T47D (cell line): ENCODE data around the gene FASTK.
A peak's percentile ranks its signal among the peaks of the same experiment; 100 is the strongest.

Experiments used
- DNase-seq, 2 experiments: peaks; one replicate each; pipeline versions ENCODE4 v3.0.0 to v3.0.0-alpha.2; 2011 to 2012; ENCODE audit warnings: low read depth in 1 of 2, low spot score in 1 of 2
- JUND ChIP-seq: IDR thresholded peaks from 2 replicates; pipeline ENCODE4 v1.6.1; 2012; ENCODE audit warnings: low read depth
- in situ Hi-C: cut with HindIII; loops from 2 replicates; pipeline ENCODE4 v1.10.0; 2016; ENCODE audit warnings: low sequenced_read_pairs, low pct_unique_long_range_greater_than_20kb

The FASTK gene, protein sequence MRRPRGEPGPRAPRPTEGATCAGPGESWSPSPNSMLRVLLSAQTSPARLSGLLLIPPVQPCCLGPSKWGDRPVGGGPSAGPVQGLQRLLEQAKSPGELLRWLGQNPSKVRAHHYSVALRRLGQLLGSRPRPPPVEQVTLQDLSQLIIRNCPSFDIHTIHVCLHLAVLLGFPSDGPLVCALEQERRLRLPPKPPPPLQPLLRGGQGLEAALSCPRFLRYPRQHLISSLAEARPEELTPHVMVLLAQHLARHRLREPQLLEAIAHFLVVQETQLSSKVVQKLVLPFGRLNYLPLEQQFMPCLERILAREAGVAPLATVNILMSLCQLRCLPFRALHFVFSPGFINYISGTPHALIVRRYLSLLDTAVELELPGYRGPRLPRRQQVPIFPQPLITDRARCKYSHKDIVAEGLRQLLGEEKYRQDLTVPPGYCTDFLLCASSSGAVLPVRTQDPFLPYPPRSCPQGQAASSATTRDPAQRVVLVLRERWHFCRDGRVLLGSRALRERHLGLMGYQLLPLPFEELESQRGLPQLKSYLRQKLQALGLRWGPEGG

DNA sequence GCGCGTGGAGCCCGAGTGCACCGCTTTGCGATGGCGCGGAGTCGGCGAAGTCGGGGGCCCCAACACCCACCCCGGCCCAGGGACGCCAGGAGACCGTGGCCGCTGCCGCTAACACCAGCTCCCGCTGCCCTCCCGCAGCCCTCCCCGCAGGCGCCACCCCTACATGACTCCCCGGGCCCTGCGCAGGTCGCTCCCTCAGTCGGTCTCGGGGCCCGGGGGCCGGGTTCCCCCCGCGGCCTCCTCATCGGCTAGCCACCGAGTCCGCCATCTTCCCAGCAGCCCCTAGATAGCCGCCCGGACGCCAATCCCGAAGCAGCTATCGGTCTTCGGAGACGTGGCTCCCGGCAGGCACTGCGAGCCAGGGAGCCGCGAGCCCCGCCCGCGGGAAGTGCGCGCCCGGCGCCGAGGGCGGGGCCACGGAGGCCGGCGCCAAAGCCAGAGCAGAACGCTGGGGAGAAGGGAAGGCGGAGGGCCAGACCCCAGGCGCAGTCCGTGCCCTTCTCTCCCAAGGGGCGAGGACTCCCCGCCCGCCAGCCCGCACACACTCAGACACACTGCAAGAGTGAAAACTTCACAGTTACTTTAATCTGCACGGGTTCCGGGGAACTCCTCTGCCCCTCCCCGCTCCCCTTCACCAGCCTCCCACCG, at the start of gene FASTK:
FASTK (minus strand) TSS at position 288 of the 648 bp plus-strand sequence; CDS start at position 245, 43 bp downstream.
- DNase-seq = peak; percentile 89 to 90
- no peak for TF ChIP-seq JUND
- in situ Hi-C loops = no loop called here

GRCh38 chr7:151129960-151130591, 49.5 kb upstream of the FASTK start:
- no peak for TF ChIP-seq JUND
- no peak for DNase-seq
- in situ Hi-C loops = no loop called here

DNA sequence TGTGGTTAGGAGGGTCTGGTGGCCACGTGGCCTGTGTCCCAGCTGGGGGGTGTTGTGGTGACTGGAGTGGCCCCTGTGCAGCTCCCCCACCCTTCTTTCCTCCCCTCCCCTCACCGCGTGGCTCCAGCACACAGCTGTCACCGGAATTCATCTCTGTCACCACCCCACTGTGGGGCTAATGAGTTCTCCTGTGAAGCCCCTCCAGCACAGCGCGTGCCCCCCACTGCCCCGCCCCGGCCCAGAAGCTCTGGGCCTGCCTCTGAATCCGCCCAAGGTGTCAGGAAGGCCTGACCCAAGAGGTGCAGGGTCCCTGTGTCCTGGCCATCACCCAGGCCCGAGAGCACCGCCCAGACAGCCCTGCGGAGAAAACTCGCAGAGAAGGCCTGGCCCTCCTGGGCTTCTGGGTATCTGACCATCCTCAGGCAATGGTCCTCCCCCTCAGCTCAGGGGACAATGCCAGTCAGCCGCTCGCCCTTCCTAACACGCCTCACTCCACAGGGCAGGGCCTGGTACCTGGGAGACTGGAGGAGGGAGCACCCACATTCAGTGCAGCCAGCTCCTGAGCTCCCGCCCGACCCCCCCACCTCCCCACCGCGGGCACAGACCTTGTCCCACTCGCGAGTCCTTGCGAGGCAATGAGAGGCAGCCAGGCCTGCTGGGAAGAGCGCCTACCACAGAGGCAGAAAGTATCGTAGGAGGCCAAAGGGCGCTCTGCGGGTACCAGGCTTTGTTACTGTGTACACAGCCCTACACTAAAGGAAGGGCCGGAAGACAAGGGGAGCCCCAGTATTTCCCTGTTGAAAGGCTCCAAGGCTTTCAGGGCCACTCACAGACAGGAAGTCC, 48.7 kb upstream of the FASTK start:
- in situ Hi-C loops = no loop called here
- no peak for DNase-seq
- no peak for TF ChIP-seq JUND

DNA sequence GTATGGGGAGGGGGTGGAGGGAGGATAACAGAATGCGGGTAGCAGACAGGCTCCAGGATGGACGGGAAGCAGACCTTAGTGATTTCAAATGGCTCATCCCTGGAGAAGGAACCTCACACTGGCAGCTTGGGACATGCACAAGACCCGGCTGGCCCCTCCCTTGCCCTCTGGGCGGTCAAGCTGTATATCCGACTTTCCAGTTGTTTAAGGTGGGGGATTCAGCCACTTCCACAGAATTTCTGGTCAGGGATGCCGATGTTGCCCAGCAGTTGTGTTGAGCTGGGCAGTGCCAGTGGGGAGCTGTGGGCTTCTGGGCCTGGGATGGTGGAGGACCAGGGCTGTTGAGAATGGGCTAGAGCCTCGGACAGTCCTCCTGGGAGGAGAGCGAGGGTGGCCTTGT, 48.1 kb upstream of the FASTK start:
- in situ Hi-C loops = no loop called here
- DNase-seq = no peak
- no peak for TF ChIP-seq JUND

DNA sequence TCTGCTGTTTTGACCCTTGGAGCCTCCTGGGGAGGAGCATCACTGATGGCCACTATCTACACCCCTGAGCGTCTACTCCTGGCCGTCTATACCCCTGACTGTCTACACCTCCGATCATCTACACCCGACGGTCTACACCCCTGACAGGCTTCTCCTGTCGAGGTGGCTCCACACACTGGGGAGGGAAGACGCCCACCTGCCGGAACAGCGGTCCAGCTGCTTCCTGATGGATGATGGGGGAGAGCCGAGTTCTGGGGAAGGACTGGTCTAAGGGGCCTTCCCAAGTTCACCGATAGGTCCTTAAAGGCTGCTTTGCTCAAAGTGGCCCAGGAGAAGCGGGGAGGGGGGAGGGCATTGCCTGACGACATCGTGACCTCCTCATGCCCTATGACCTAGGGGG, 47.5 kb upstream of the FASTK start:
- in situ Hi-C loops = no loop called here
- TF ChIP-seq JUND = no peak

GRCh38 chr7:151126491-151127137, 46.0 kb upstream of the FASTK start:
- no peak for DNase-seq
- in situ Hi-C loops = no loop called here
- no peak for TF ChIP-seq JUND

More for the DNA sequence above, 47.5 kb upstream of the FASTK start:
- DNase-seq = no peak

GRCh38 chr7:151125846-151126481, 45.4 kb upstream of the FASTK start:
- no peak for DNase-seq
- TF ChIP-seq JUND = no peak
- in situ Hi-C loops = no loop called here

DNA sequence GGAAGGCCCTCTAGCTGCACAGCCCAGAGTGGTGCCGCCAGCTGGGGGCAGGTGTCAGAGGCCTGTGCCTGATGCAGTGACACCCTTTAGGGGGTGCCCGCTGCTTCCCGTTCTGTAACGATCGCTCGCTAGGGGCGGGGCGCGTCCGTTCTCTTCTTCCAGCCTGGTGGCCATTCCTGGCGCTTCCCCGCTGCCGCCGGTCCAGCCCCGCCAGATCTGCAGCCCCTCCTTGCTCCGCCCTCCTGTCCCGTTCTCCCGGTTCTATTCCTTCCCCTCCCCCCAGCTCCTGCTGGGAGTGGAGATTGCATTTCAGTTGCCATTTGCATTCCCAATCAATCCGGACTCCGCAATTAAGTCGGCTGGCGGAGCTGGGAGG, 44.8 kb upstream of the FASTK start:
- no peak for TF ChIP-seq JUND
- DNase-seq = no peak
- in situ Hi-C loops = no loop called here

- in situ Hi-C loops = no loop called here
- no peak for TF ChIP-seq JUND
- DNase-seq = no peak
Measured at GRCh38 chr7:151124899-151125399, 44.3 kb upstream of the FASTK start.

GRCh38 chr7:151124481-151124880, 43.9 kb upstream of the FASTK start:
- no peak for DNase-seq
- in situ Hi-C loops = no loop called here

DNA sequence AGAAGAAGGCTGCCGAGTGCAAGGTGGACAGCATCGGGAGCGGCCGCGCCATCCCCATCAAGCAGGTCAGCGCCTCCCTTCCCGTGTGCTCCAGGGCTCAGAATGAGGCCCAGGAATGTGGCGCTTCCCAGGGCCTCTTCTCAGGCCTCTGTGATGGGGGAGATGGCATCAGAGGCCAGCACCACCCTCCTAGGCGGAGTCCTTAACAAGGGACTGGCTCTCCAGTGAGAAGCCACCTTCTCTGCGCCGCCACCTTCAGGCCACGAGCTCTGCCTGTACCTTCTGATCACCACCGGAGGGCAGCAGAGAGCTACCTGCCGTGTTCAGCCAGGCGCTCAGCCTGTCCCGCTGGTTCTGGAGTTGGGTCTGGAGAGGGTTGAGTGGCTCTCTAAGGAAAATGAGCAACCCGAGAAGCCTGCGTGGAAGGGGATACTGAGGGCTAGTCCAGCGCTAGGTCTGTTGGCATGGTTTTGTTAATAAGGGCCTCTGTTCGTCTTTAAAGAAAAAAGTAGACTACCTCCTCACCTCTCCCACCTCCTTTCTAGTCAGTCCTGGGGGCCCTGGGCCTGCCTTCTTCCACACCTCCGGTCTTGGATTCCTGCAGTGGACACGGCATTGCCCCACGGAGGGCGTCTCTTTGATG, 43.3 kb upstream of the FASTK start:
- peak; percentile 88 to 98 for DNase-seq
- no peak for TF ChIP-seq JUND
- in situ Hi-C loops = no loop called here

More at GRCh38 chr7:151124481-151124880, 43.9 kb upstream of the FASTK start:
- TF ChIP-seq JUND = no peak
